Prostate gland (tissue), 1 donor: ENCODE results near the gene NSF.
"Not testable (repeated sequence)": the region's sequence is repeated elsewhere in the genome, so short reads cannot be mapped to it uniquely, and the experiment has no call there.

Experiments
- POLR2A ChIP-seq: fragments of 450-650 bp; IDR thresholded peaks from one replicate; pipeline ENCODE4 v1.6.1; 2016; ENCODE audit warnings: antibody characterized with exemption, mild to moderate bottlenecking
- POLR2AphosphoS5 ChIP-seq: sonication (generic); formaldehyde crosslinking; IDR thresholded peaks from one replicate; pipeline ENCODE4 v1.6.1; 2017; ENCODE audit warnings: antibody characterized with exemption

DNA sequence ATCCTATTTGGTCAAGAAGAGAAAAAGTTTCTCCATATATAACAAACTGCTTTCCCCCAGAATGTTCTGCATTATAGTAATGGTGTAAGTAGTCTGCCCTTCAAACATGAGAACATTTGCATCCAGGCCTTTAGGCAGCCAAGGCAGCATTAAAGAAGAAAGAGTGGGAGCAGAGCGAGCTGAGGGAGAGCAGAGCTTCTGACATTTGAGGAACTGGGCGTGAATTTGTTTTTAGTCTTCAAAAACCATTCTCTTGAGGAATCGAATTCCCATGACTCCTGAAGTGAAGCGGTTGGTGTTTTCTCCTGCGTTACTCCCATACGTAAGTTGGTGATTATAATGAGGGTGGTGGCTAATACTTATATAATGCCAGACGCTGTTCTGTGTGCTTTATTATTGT is 58.8 kb downstream of the NSF start:
- TF ChIP-seq POLR2A, POLR2AphosphoS5: not testable (repeated sequence)
